T-helper 1 cell treated with Interleukin-12 subunit alpha and Interleukin-12 subunit beta and Interleukin-4 antibody, amounts not matched to agents 30 μg/mL and 1 μg/mL, for 36 hours (primary cell): Measurements from ENCODE around the gene KIF22.
"Not testable (repeated sequence)": the region's sequence is repeated elsewhere in the genome, so short reads cannot be mapped to it uniquely, and the experiment has no call there.

ENCODE experiments used
- H3K27ac Mint-ChIP-seq: one replicate; pipeline ENCODE4 v1.8.0; 2021; ENCODE audit warnings: mild to moderate bottlenecking, mixed read lengths
- H3K27me3 Mint-ChIP-seq: one replicate; pipeline ENCODE4 v1.8.0; 2021; ENCODE audit warnings: low read depth, mixed read lengths
- H3K36me3 Mint-ChIP-seq: one replicate; pipeline ENCODE4 v1.8.0; 2021; ENCODE audit warnings: low read depth, mixed read lengths
- H3K4me1 Mint-ChIP-seq: one replicate; pipeline ENCODE4 v1.8.0; 2021; ENCODE audit warnings: low read depth, mixed read lengths
- H3K4me3 Mint-ChIP-seq: one replicate; pipeline ENCODE4 v1.8.0; 2021; ENCODE audit warnings: mild to moderate bottlenecking, moderate library complexity, mixed read lengths
- H3K9me3 Mint-ChIP-seq: one replicate; pipeline ENCODE4 v1.8.0; 2021; ENCODE audit warnings: mixed read lengths

Gene KIF22

GRCh38 chr16:29824589-29825144 lies 34.1 kb downstream of the KIF22 start:
- Mint-ChIP-seq H3K9me3 (no peaks in the 10 kb centered on the region), H3K27me3 (no peaks in the 10 kb centered on the region), H3K27ac (peak overlapping the region; percentile 80), H3K4me1 (peaks cover 47% of the 10 kb centered on the region), H3K36me3 (peaks cover 27% of the 10 kb centered on the region), H3K4me3 (peak overlapping the region; percentile 70)

GRCh38 chr16:29825145-29826044 lies 34.8 kb downstream of the KIF22 start:
- H3K27ac Mint-ChIP-seq = peak overlapping the region; percentile 80
- H3K36me3 Mint-ChIP-seq = peaks cover 22% of the 10 kb centered on the region
- H3K9me3 Mint-ChIP-seq = no peaks in the 10 kb centered on the region
- peak overlapping the region; percentile 70 for H3K4me3 Mint-ChIP-seq
- H3K27me3 Mint-ChIP-seq = no peaks in the 10 kb centered on the region
- peaks cover 44% of the 10 kb centered on the region for H3K4me1 Mint-ChIP-seq

- H3K27ac Mint-ChIP-seq = peak overlapping the region; percentile 83
- H3K4me3 Mint-ChIP-seq = peak overlapping the region; percentile 74
- H3K36me3 Mint-ChIP-seq = peaks cover 20% of the 10 kb centered on the region
- peaks cover 44% of the 10 kb centered on the region for H3K4me1 Mint-ChIP-seq
- no peaks in the 10 kb centered on the region for H3K27me3 Mint-ChIP-seq
- no peaks in the 10 kb centered on the region for H3K9me3 Mint-ChIP-seq
Measured at GRCh38 chr16:29826342-29826695, 35.8 kb downstream of the KIF22 start.

GRCh38 chr16:29830774-29831173 lies 40.2 kb downstream of the KIF22 start:
- H3K36me3 Mint-ChIP-seq = peaks cover 32% of the 10 kb centered on the region
- H3K4me3 Mint-ChIP-seq = no peak overlapping the region
- peaks cover 19% of the 10 kb centered on the region for H3K4me1 Mint-ChIP-seq
- peak overlapping the region; percentile 36 for H3K27ac Mint-ChIP-seq
- H3K27me3 Mint-ChIP-seq = no peaks in the 10 kb centered on the region
- H3K9me3 Mint-ChIP-seq = no peaks in the 10 kb centered on the region

GRCh38 chr16:29831490-29831889 lies 40.9 kb downstream of the KIF22 start:
- H3K4me1 Mint-ChIP-seq = peaks cover 14% of the 10 kb centered on the region
- no peak overlapping the region for H3K27ac Mint-ChIP-seq
- no peak overlapping the region for H3K4me3 Mint-ChIP-seq
- no peaks in the 10 kb centered on the region for H3K9me3 Mint-ChIP-seq
- H3K36me3 Mint-ChIP-seq = peaks cover 35% of the 10 kb centered on the region
- no peaks in the 10 kb centered on the region for H3K27me3 Mint-ChIP-seq

GRCh38 chr16:29833219-29833618 lies 42.7 kb downstream of the KIF22 start:
- H3K4me3 Mint-ChIP-seq, H3K27ac Mint-ChIP-seq, H3K27me3 Mint-ChIP-seq, H3K4me1 Mint-ChIP-seq, H3K9me3 Mint-ChIP-seq: not testable (repeated sequence)
- peaks cover 37% of the 10 kb centered on the region for H3K36me3 Mint-ChIP-seq

- Mint-ChIP-seq H3K4me1 (peaks cover 3% of the 10 kb centered on the region), H3K36me3 (peaks cover 39% of the 10 kb centered on the region), H3K27me3 (no peaks in the 10 kb centered on the region), H3K4me3 (no peak overlapping the region), H3K9me3 (no peaks in the 10 kb centered on the region), H3K27ac (no peak overlapping the region)
Measured at GRCh38 chr16:29834079-29834478, 43.5 kb downstream of the KIF22 start.

- Mint-ChIP-seq H3K27me3 (no peaks in the 10 kb centered on the region), H3K4me3 (no peak overlapping the region), H3K27ac (no peak overlapping the region), H3K36me3 (peaks cover 47% of the 10 kb centered on the region), H3K4me1 (peaks cover 2% of the 10 kb centered on the region), H3K9me3 (no peaks in the 10 kb centered on the region)
Measured at GRCh38 chr16:29835926-29836325, 45.4 kb downstream of the KIF22 start.

GRCh38 chr16:29836623-29837022 lies 46.1 kb downstream of the KIF22 start:
- Mint-ChIP-seq H3K4me3 (no peak overlapping the region), H3K9me3 (no peaks in the 10 kb centered on the region), H3K4me1 (peaks cover 2% of the 10 kb centered on the region), H3K36me3 (peaks cover 46% of the 10 kb centered on the region), H3K27ac (no peak overlapping the region), H3K27me3 (no peaks in the 10 kb centered on the region)

GRCh38 chr16:29837841-29838240 lies 47.3 kb downstream of the KIF22 start:
- peaks cover 40% of the 10 kb centered on the region for H3K36me3 Mint-ChIP-seq

GRCh38 chr16:29839822-29840221 lies 49.3 kb downstream of the KIF22 start:
- no peak overlapping the region for H3K4me3 Mint-ChIP-seq
- no peaks in the 10 kb centered on the region for H3K9me3 Mint-ChIP-seq
- H3K27me3 Mint-ChIP-seq = no peaks in the 10 kb centered on the region
- no peaks in the 10 kb centered on the region for H3K4me1 Mint-ChIP-seq
- no peak overlapping the region for H3K27ac Mint-ChIP-seq
- H3K36me3 Mint-ChIP-seq = peaks cover 34% of the 10 kb centered on the region

More at GRCh38 chr16:29837841-29838240, 47.3 kb downstream of the KIF22 start:
- Mint-ChIP-seq H3K27ac (no peak overlapping the region), H3K4me3 (no peak overlapping the region), H3K27me3 (no peaks in the 10 kb centered on the region), H3K9me3 (no peaks in the 10 kb centered on the region), H3K4me1 (no peaks in the 10 kb centered on the region)

GRCh38 chr16:29840240-29840639 lies 49.7 kb downstream of the KIF22 start:
- Mint-ChIP-seq H3K27me3 (no peaks in the 10 kb centered on the region), H3K4me3 (no peak overlapping the region), H3K36me3 (peaks cover 36% of the 10 kb centered on the region), H3K9me3 (no peaks in the 10 kb centered on the region), H3K27ac (no peak overlapping the region), H3K4me1 (no peaks in the 10 kb centered on the region)

GRCh38 chr16:29841631-29842030 lies 51.1 kb downstream of the KIF22 start:
- no peaks in the 10 kb centered on the region for H3K27me3 Mint-ChIP-seq
- no peaks in the 10 kb centered on the region for H3K9me3 Mint-ChIP-seq
- no peak overlapping the region for H3K27ac Mint-ChIP-seq
- H3K4me1 Mint-ChIP-seq = no peaks in the 10 kb centered on the region
- no peak overlapping the region for H3K4me3 Mint-ChIP-seq
- H3K36me3 Mint-ChIP-seq = peaks cover 35% of the 10 kb centered on the region

GRCh38 chr16:29842732-29843346 lies 52.3 kb downstream of the KIF22 start:
- no peaks in the 10 kb centered on the region for H3K27me3 Mint-ChIP-seq
- no peaks in the 10 kb centered on the region for H3K9me3 Mint-ChIP-seq
- no peaks in the 10 kb centered on the region for H3K4me1 Mint-ChIP-seq
- peaks cover 30% of the 10 kb centered on the region for H3K36me3 Mint-ChIP-seq
- H3K27ac Mint-ChIP-seq = no peak overlapping the region
- H3K4me3 Mint-ChIP-seq = no peak overlapping the region

GRCh38 chr16:29843931-29844330 lies 53.4 kb downstream of the KIF22 start:
- no peaks in the 10 kb centered on the region for H3K9me3 Mint-ChIP-seq
- no peak overlapping the region for H3K4me3 Mint-ChIP-seq
- H3K27ac Mint-ChIP-seq = no peak overlapping the region
- H3K36me3 Mint-ChIP-seq = peaks cover 36% of the 10 kb centered on the region
- no peaks in the 10 kb centered on the region for H3K27me3 Mint-ChIP-seq
- peaks cover 2% of the 10 kb centered on the region for H3K4me1 Mint-ChIP-seq
